ENCODE results near the gene SDHA.

Gene SDHA

DNA sequence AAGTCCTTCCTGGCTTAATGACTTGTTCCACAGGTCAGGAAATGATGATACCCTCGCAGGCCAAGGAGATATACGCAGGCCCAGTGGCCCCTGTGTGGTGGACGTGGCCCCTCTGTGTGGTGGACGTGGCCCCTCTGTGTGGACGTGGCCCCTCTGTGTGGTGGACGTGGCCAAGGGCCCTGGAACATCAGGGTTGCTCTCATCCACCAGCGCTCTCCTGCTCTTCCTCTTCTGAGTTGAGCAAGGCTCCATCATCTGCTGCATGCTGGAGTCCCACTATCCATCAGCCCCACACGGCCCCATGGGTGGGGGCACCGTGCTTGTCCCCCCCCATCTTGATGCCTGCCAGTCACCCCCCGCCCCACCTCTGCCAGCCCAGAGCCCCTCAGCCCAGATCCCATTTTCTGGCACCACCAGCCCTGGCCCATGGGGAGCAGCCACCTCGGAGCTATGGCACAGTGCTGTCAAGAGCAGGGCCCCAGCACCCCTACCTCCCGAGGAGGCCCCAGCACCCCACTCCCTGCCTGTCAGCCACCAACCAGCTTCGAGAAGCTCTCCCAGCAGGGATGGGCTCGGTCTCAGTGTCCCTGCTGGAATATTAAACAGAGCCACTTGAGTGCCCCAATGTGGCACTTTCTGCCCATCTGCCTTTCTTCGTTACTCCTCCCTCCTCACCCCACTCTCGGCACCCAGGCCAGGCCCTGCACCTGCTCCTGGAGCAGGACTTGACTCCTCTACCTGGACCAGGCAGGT is 18.7 kb upstream of the SDHA start:
- Histone ChIP-seq H3K9me3 (ENCODE audit: control insufficient read depth, insufficient read depth, low read length) (no peaks in the 10 kb centered on the region), H3K36me3 (ENCODE audit: insufficient read depth, low read length) (peaks cover 5% of the 10 kb centered on the region; the same call in 1 of the 2 replicates), H3K4me1 (ENCODE audit: insufficient read depth, low read length) (no peaks in the 10 kb centered on the region), H3K9ac (ENCODE audit: low read depth, low read length) (no peak overlapping the region)

GRCh38 chr5:199950-200645 is 18.0 kb upstream of the SDHA start:
- no peaks in the 10 kb centered on the region for H3K4me1 ChIP-seq (ENCODE audit: insufficient read depth, low read length)
- H3K9me3 ChIP-seq (ENCODE audit: control insufficient read depth, insufficient read depth, low read length) = no peaks in the 10 kb centered on the region
- no peak overlapping the region for H3K9ac ChIP-seq (ENCODE audit: low read depth, low read length)
- peaks cover 9% of the 10 kb centered on the region for H3K36me3 ChIP-seq (ENCODE audit: insufficient read depth, low read length)

DNA sequence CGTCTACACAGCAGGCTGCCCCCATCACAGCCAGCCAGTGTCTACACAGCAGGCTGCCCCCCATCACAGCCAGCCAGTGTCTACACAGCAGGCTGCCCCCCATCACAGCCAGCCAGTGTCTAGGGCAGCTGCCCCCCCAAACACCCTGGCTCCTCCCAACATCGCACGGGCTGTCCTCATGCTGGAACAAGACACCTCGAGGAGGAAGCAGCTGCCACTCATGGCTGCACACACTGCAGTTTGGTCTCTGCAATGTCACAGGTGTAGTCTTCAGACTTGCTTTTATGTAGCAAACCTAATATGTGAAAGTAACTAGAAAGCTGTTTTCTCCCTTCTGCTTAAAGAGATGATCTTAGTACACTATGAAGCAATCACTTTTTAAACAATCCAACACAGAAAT is 17.1 kb upstream of the SDHA start:
- Histone ChIP-seq H3K4me1 (ENCODE audit: insufficient read depth, low read length) (no peaks in the 10 kb centered on the region), H3K9ac (ENCODE audit: low read depth, low read length) (no peak overlapping the region), H3K36me3 (ENCODE audit: insufficient read depth, low read length) (peaks cover 12% of the 10 kb centered on the region), H3K9me3 (ENCODE audit: control insufficient read depth, insufficient read depth, low read length) (no peaks in the 10 kb centered on the region)

GRCh38 chr5:201672-202071 is 16.4 kb upstream of the SDHA start:
- no peaks in the 10 kb centered on the region for H3K4me1 ChIP-seq (ENCODE audit: insufficient read depth, low read length)
- H3K9me3 ChIP-seq (ENCODE audit: control insufficient read depth, insufficient read depth, low read length) = no peaks in the 10 kb centered on the region
- H3K9ac ChIP-seq (ENCODE audit: low read depth, low read length) = no peak overlapping the region
- H3K36me3 ChIP-seq (ENCODE audit: insufficient read depth, low read length) = peaks cover 12% of the 10 kb centered on the region

GRCh38 chr5:203246-203930 is 14.7 kb upstream of the SDHA start:
- no peaks in the 10 kb centered on the region for H3K4me1 ChIP-seq (ENCODE audit: insufficient read depth, low read length)
- H3K9ac ChIP-seq (ENCODE audit: low read depth, low read length) = no peak overlapping the region
- H3K9me3 ChIP-seq (ENCODE audit: control insufficient read depth, insufficient read depth, low read length) = no peaks in the 10 kb centered on the region
- H3K36me3 ChIP-seq (ENCODE audit: insufficient read depth, low read length) = peaks cover 12% of the 10 kb centered on the region

DNA sequence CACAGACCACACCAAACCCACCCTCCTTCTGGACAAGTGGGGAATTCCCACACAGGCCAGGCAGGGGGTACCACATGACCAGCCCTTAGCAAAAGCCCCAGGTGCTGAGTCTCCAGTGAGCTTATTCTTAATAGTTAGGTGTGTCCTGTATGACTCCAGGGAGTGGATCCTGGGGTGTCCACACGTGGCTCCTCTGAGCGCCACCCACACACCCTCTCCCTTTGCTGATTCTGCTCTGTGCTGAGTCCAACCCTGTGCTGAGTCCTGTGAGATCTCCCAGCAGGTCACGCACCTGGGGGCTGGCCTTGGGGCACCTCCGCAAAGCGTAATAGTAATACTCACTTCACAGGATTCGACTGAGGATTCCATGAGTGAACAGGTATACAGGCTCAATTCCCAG is 14.1 kb upstream of the SDHA start:
- H3K36me3 ChIP-seq (ENCODE audit: insufficient read depth, low read length) = peaks cover 12% of the 10 kb centered on the region

GRCh38 chr5:204462-204861 is 13.7 kb upstream of the SDHA start:
- Histone ChIP-seq H3K9me3 (ENCODE audit: control insufficient read depth, insufficient read depth, low read length) (no peaks in the 10 kb centered on the region), H3K36me3 (ENCODE audit: insufficient read depth, low read length) (peaks cover 12% of the 10 kb centered on the region), H3K4me1 (ENCODE audit: insufficient read depth, low read length) (no peaks in the 10 kb centered on the region), H3K9ac (ENCODE audit: low read depth, low read length) (no peak overlapping the region)

More for the DNA sequence above, 14.1 kb upstream of the SDHA start:
- no peak overlapping the region for H3K9ac ChIP-seq (ENCODE audit: low read depth, low read length)
- H3K9me3 ChIP-seq (ENCODE audit: control insufficient read depth, insufficient read depth, low read length) = no peaks in the 10 kb centered on the region
- no peaks in the 10 kb centered on the region for H3K4me1 ChIP-seq (ENCODE audit: insufficient read depth, low read length)

- Histone ChIP-seq H3K9me3 (ENCODE audit: control insufficient read depth, insufficient read depth, low read length) (no peaks in the 10 kb centered on the region), H3K4me1 (ENCODE audit: insufficient read depth, low read length) (no peaks in the 10 kb centered on the region), H3K9ac (ENCODE audit: low read depth, low read length) (no peak overlapping the region), H3K36me3 (ENCODE audit: insufficient read depth, low read length) (peaks cover 12% of the 10 kb centered on the region)
These were observed 13.0 kb upstream of the SDHA start for GRCh38 chr5:204966-205670.

GRCh38 chr5:206406-206805 is 11.7 kb upstream of the SDHA start:
- no peak overlapping the region for H3K9ac ChIP-seq (ENCODE audit: low read depth, low read length)
- H3K4me1 ChIP-seq (ENCODE audit: insufficient read depth, low read length) = no peaks in the 10 kb centered on the region
- H3K36me3 ChIP-seq (ENCODE audit: insufficient read depth, low read length) = peaks cover 12% of the 10 kb centered on the region
- no peaks in the 10 kb centered on the region for H3K9me3 ChIP-seq (ENCODE audit: control insufficient read depth, insufficient read depth, low read length)

DNA sequence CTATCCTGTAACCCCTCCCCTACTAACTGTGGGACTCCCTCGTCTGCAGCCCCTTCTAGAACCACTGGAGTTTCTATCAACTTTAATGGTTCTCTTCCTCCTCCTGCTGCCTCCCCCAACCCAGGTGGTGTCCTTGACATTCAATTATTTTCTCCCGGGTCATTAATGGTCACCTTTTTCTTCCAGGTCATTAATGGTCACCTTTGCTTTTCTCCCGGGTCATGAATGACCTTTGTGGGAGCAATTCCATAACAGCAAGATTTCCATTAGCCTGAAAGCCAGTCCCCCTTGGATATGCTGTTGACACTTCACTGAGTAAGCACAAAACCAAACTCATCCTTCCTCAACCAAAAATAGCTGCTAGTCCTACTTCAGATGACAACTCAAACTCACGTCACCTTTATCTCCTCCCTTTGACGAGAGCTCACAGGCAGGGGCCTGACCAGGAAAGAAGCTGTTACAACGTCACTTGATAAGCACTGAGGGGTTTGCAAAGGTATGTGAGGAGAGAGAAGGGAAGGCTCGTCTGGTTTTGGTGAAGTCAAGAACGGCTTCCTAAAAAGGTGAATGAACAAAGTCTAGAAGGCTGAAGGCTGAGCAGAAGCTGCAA is 11.1 kb upstream of the SDHA start:
- Histone ChIP-seq H3K36me3 (ENCODE audit: insufficient read depth, low read length) (peaks cover 12% of the 10 kb centered on the region), H3K9ac (ENCODE audit: low read depth, low read length) (no peak overlapping the region), H3K9me3 (ENCODE audit: control insufficient read depth, insufficient read depth, low read length) (no peaks in the 10 kb centered on the region), H3K4me1 (ENCODE audit: insufficient read depth, low read length) (no peaks in the 10 kb centered on the region)

- Histone ChIP-seq H3K36me3 (ENCODE audit: insufficient read depth, low read length) (peaks cover 12% of the 10 kb centered on the region), H3K9ac (ENCODE audit: low read depth, low read length) (no peak overlapping the region), H3K9me3 (ENCODE audit: control insufficient read depth, insufficient read depth, low read length) (no peaks in the 10 kb centered on the region), H3K4me1 (ENCODE audit: insufficient read depth, low read length) (no peaks in the 10 kb centered on the region)
These were observed 10.5 kb upstream of the SDHA start for GRCh38 chr5:207599-207998.

- no peaks in the 10 kb centered on the region for H3K4me1 ChIP-seq (ENCODE audit: insufficient read depth, low read length)
- no peak overlapping the region for H3K9ac ChIP-seq (ENCODE audit: low read depth, low read length)
- peaks cover 12% of the 10 kb centered on the region for H3K36me3 ChIP-seq (ENCODE audit: insufficient read depth, low read length)
- no peaks in the 10 kb centered on the region for H3K9me3 ChIP-seq (ENCODE audit: control insufficient read depth, insufficient read depth, low read length)
These were observed 9.5 kb upstream of the SDHA start for GRCh38 chr5:208449-209114.

GRCh38 chr5:213803-214395 is 4.2 kb upstream of the SDHA start:
- no peaks in the 10 kb centered on the region for H3K9me3 ChIP-seq (ENCODE audit: control insufficient read depth, insufficient read depth, low read length)
- H3K36me3 ChIP-seq (ENCODE audit: insufficient read depth, low read length) = no peaks in the 10 kb centered on the region; the same call in none of the 2 replicates
- no peaks in the 10 kb centered on the region for H3K4me1 ChIP-seq (ENCODE audit: insufficient read depth, low read length)
- H3K9ac ChIP-seq (ENCODE audit: low read depth, low read length) = no peak overlapping the region

All from ES-I3 (cell line).